WERI-Rb-1 (cell line): ENCODE data around the gene KCND1.

Experiments
- DNase-seq: peaks from one replicate; pipeline ENCODE4 v3.0.0-alpha.2; 2020
- H3K27ac ChIP-seq: fragments of 250-450 bp; sonication (Bioruptor Pico); 2 replicates; pipeline ENCODE4 v1.5.1; 2020; ENCODE audit warnings: mild to moderate bottlenecking, moderate library complexity
- H3K27me3 ChIP-seq: fragments of 250-450 bp; sonication (Bioruptor Pico); 2 replicates; pipeline ENCODE4 v1.5.1; 2021; ENCODE audit warnings: mild to moderate bottlenecking, low read depth, moderate library complexity; ENCODE audit not compliant: insufficient read depth, severe bottlenecking
- H3K36me3 ChIP-seq: fragments of 250-450 bp; sonication (Bioruptor Pico); 2 replicates; pipeline ENCODE4 v1.5.1; 2020; ENCODE audit warnings: mild to moderate bottlenecking, moderate library complexity
- H3K4me3 ChIP-seq: 2 replicates; pipeline ENCODE4 v1.5.1; 2011; ENCODE audit warnings: low read depth, mild to moderate bottlenecking, control low read depth, low read length
- H3K9me3 ChIP-seq: fragments of 250-450 bp; sonication (Bioruptor Pico); 2 replicates; pipeline ENCODE4 v1.5.1; 2021; ENCODE audit warnings: mild to moderate bottlenecking, moderate library complexity; ENCODE audit not compliant: severe bottlenecking
- CTCF ChIP-seq: IDR thresholded peaks from 2 replicates; pipeline ENCODE4 v1.5.1; 2011; ENCODE audit warnings: low read depth, mild to moderate bottlenecking, control low read depth, inconsistent platforms, low read length

KCND1 gene

GRCh38 chrX:48934581-48935300 is 36.9 kb downstream of the KCND1 start:
- peaks cover 14% of the 10 kb centered on the region for H3K36me3 ChIP-seq
- DNase-seq: no peak

GRCh38 chrX:48933757-48934156 is 37.9 kb downstream of the KCND1 start:
- H3K9me3 ChIP-seq: no peaks in the 10 kb centered on the region
- TF ChIP-seq CTCF: no peak
- H3K4me3 ChIP-seq: no peak overlapping the region
- H3K27me3 ChIP-seq: no peaks in the 10 kb centered on the region
- no peak overlapping the region for H3K27ac ChIP-seq
- DNase-seq: no peak
- H3K36me3 ChIP-seq: peaks cover 14% of the 10 kb centered on the region

More at GRCh38 chrX:48934581-48935300, 36.9 kb downstream of the KCND1 start:
- H3K27ac ChIP-seq: no peak overlapping the region
- no peak for TF ChIP-seq CTCF
- H3K9me3 ChIP-seq: no peaks in the 10 kb centered on the region
- no peaks in the 10 kb centered on the region for H3K27me3 ChIP-seq
- H3K4me3 ChIP-seq: no peak overlapping the region

GRCh38 chrX:48927736-48928382 is 43.8 kb downstream of the KCND1 start:
- Histone ChIP-seq H3K36me3 (peaks cover 10% of the 10 kb centered on the region), H3K4me3 (no peak overlapping the region), H3K27me3 (no peaks in the 10 kb centered on the region), H3K27ac (peak overlapping the region; percentile 49), H3K9me3 (no peaks in the 10 kb centered on the region)
- DNase-seq: peak; percentile 43
- TF ChIP-seq CTCF: no peak

- peak; percentile 17 for DNase-seq
- H3K36me3 ChIP-seq: peaks cover 10% of the 10 kb centered on the region
- no peak for TF ChIP-seq CTCF
Measured at GRCh38 chrX:48927123-48927522, 44.5 kb downstream of the KCND1 start.

GRCh38 chrX:48924270-48924669 is 47.4 kb downstream of the KCND1 start:
- Histone ChIP-seq H3K9me3 (no peaks in the 10 kb centered on the region), H3K27me3 (no peaks in the 10 kb centered on the region), H3K36me3 (peaks cover 5% of the 10 kb centered on the region), H3K27ac (no peak overlapping the region), H3K4me3 (no peak overlapping the region)
- no peak for TF ChIP-seq CTCF
- DNase-seq: no peak

More at GRCh38 chrX:48927123-48927522, 44.5 kb downstream of the KCND1 start:
- Histone ChIP-seq H3K27ac (peak overlapping the region; percentile 49), H3K4me3 (no peak overlapping the region), H3K9me3 (no peaks in the 10 kb centered on the region), H3K27me3 (no peaks in the 10 kb centered on the region)

- Histone ChIP-seq H3K27ac (no peak overlapping the region), H3K27me3 (no peaks in the 10 kb centered on the region), H3K4me3 (no peak overlapping the region), H3K9me3 (peaks cover under 1% of the 10 kb centered on the region), H3K36me3 (peaks cover 5% of the 10 kb centered on the region)
- TF ChIP-seq CTCF: no peak
- DNase-seq: no peak
Measured at GRCh38 chrX:48923771-48924170, 47.9 kb downstream of the KCND1 start.
